OCI-LY7 (cell line): ENCODE measurements around the gene SIX1.

Experiments
- EZH2phosphoT487 ChIP-seq: fragments of 200-600 bp; sonication (generic); IDR thresholded peaks from 2 replicates; pipeline ENCODE4 v1.6.1; 2018; ENCODE audit warnings: low read depth, borderline replicate concordance, mild to moderate bottlenecking, mixed run types, antibody characterized with exemption, low read length, moderate library complexity, mixed read lengths
- TF ChIP-seq, protein P1 (sequence below): fragments of 200-600 bp; sonication (generic); conservative IDR thresholded peaks from 2 replicates; pipeline ENCODE4 v1.5.1; 2014; ENCODE audit warnings: mild to moderate bottlenecking, antibody characterized with exemption, low read length, moderate library complexity, mixed read lengths

GRCh38 chr14:60651796-60652673 lies 2.8 kb upstream of the SIX1 start:
- TF ChIP-seq, protein P1, sequence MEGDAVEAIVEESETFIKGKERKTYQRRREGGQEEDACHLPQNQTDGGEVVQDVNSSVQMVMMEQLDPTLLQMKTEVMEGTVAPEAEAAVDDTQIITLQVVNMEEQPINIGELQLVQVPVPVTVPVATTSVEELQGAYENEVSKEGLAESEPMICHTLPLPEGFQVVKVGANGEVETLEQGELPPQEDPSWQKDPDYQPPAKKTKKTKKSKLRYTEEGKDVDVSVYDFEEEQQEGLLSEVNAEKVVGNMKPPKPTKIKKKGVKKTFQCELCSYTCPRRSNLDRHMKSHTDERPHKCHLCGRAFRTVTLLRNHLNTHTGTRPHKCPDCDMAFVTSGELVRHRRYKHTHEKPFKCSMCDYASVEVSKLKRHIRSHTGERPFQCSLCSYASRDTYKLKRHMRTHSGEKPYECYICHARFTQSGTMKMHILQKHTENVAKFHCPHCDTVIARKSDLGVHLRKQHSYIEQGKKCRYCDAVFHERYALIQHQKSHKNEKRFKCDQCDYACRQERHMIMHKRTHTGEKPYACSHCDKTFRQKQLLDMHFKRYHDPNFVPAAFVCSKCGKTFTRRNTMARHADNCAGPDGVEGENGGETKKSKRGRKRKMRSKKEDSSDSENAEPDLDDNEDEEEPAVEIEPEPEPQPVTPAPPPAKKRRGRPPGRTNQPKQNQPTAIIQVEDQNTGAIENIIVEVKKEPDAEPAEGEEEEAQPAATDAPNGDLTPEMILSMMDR = no peak
- TF ChIP-seq EZH2phosphoT487 = no peak
